Measurements from ENCODE around the gene ADRA2C. TPM values are rescaled to one million over a fixed set of nuclear protein-coding genes. Genes with fewer than 3 reads are reported as not detected.

ADRA2C gene
- total and polyA plus RNA-seq, 2 of the 13 experiments (the other 11 are each of a cell fraction or from before 2014, with no cell fraction given), result 15.4 to 69.7 TPM

GRCh38 chr4:3799496-3799895, 33.3 kb downstream of the ADRA2C start (continued):
- TF ChIP-seq CEBPZ (IDR thresholded peaks at IDR 0.05; ENCODE audit: low read length) (no peak), IRF1 (CRISPR knock-in tag; IDR thresholded peaks at IDR 0.05; ENCODE audit: low read depth) (no peak), SNRNP70 (IDR thresholded peaks at IDR 0.05; ENCODE audit: low read depth, low read length) (no peak)

- Histone ChIP-seq H3K9ac (ENCODE audit: insufficient read depth, low read depth, low read length) (no peak overlapping the region), H2AFZ (ENCODE audit: low read length) (no peak overlapping the region), H3K4me3 (replicated peaks in 1 of 3; ENCODE audit: insufficient read depth in 1 of 3, low read depth in 2 of 3, low read length in 3 of 3) (no peak overlapping the region), H3K79me2 (ENCODE audit: insufficient read depth, low read length) (no peaks in the 10 kb centered on the region), H3K4me2 (ENCODE audit: low read depth, low read length) (no peak overlapping the region), H3K27me3 (ENCODE audit: control insufficient read depth in 1 of 2, insufficient read depth in 2 of 2, low read length in 2 of 2) (peaks cover 0 to 36% of the 10 kb centered on the region in 2 experiments; a peak in 3 of 5 replicates), H3K27ac (ENCODE audit: extremely low read length, insufficient read depth, low read length) (no peak overlapping the region), H4K20me1 (ENCODE audit: insufficient read depth, low read length) (no peaks in the 10 kb centered on the region), H3K4me1 (ENCODE audit: insufficient read depth, low read length) (peaks cover 55% of the 10 kb centered on the region), H3K9me3 (ENCODE audit: low read length) (peaks cover 13% of the 10 kb centered on the region; the same call in 1 of the 2 replicates), H3K36me3 (replicated peaks in 1 of 2; ENCODE audit: control insufficient read depth in 1 of 2, insufficient read depth in 2 of 2, low read length in 2 of 2) (no peaks in the 10 kb centered on the region)
- ChIA-PET POLR2A (no interaction called here), CTCF (ENCODE audit: low intra/inter-chr PET ratio, low total read pairs) (no interaction called here)
- FAIRE-seq (no peak), ATAC-seq (no peak), DNase-seq (ENCODE audit: low spot score) (no peak)
- intact Hi-C loops (cut with micrococcal nuclease; ENCODE audit: unreplicated experiment), result no loop called here
- TF ChIP-seq ZNF460 (CRISPR knock-in tag; IDR thresholded peaks at IDR 0.05; ENCODE audit: borderline replicate concordance) (no peak), ZSCAN31 (CRISPR knock-in tag; IDR thresholded peaks at IDR 0.05; ENCODE audit: low read depth) (no peak)
- TF ChIP-seq, protein P1, sequence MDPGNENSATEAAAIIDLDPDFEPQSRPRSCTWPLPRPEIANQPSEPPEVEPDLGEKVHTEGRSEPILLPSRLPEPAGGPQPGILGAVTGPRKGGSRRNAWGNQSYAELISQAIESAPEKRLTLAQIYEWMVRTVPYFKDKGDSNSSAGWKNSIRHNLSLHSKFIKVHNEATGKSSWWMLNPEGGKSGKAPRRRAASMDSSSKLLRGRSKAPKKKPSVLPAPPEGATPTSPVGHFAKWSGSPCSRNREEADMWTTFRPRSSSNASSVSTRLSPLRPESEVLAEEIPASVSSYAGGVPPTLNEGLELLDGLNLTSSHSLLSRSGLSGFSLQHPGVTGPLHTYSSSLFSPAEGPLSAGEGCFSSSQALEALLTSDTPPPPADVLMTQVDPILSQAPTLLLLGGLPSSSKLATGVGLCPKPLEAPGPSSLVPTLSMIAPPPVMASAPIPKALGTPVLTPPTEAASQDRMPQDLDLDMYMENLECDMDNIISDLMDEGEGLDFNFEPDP (CRISPR knock-in tag; conservative IDR thresholded peaks at IDR 0.05), result 0 out of 2 replicates have a peak, but pooled peaks have one; percentile 20
- no TSS peak for BruUV-seq (replicated peaks)
- WGBS (ENCODE audit: low lambda C conversion rate), result 60% methylated on average over 10 of the region's 12 CpGs
- in situ Hi-C loops (cut with HindIII; ENCODE audit: extremely low pct_ligation_motif_present, low pct_unique_long_range_greater_than_20kb), result no loop called here
Observed at GRCh38 chr4:3800351-3800750, 34.2 kb downstream of the ADRA2C start.

Measured in HepG2 (cell line).